Epithelial cell of esophagus (primary cell): ENCODE results near the gene CARHSP1.

Source experiments
- DNase-seq: peaks from one replicate; pipeline ENCODE4 v3.0.0; 2010; ENCODE audit warnings: low read depth
- H3K4me3 ChIP-seq: 2 replicates; pipeline ENCODE4 v1.5.1; 2011; ENCODE audit warnings: mild to moderate bottlenecking, low read length, control low read depth
- TF ChIP-seq, protein P1 (sequence below): IDR thresholded peaks from 2 replicates; pipeline ENCODE4 v1.5.1; 2011; ENCODE audit warnings: low read depth, mild to moderate bottlenecking, low read length, control low read depth, inconsistent platforms; ENCODE audit not compliant: insufficient read depth; ENCODE audit errors: missing control alignments

Gene CARHSP1

DNA sequence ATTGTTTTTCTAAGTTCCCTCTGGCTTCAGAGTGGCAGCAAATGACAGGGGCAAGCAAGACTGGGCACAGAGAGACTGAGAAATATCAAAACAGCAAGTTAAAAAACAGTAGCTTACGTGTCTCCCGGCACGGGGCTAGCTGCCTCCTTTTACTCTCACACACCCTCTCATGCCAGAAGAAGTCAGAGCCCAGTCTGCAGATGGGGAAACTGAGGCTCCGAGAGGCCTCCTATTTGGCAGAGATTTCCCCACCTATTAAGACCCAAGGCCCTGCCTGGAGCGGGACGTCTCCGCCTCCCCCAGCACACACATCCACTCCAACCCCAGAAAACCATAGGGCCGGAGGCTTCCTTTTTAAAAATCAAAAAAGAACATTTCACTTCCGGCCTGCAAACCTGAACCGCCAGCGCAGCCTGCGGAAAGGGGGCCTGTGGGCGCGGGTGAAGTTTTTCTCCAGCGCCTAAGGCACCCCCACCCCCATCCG, 832 bp downstream of the CARHSP1 start:
- no peak for DNase-seq
- TF ChIP-seq, protein P1, sequence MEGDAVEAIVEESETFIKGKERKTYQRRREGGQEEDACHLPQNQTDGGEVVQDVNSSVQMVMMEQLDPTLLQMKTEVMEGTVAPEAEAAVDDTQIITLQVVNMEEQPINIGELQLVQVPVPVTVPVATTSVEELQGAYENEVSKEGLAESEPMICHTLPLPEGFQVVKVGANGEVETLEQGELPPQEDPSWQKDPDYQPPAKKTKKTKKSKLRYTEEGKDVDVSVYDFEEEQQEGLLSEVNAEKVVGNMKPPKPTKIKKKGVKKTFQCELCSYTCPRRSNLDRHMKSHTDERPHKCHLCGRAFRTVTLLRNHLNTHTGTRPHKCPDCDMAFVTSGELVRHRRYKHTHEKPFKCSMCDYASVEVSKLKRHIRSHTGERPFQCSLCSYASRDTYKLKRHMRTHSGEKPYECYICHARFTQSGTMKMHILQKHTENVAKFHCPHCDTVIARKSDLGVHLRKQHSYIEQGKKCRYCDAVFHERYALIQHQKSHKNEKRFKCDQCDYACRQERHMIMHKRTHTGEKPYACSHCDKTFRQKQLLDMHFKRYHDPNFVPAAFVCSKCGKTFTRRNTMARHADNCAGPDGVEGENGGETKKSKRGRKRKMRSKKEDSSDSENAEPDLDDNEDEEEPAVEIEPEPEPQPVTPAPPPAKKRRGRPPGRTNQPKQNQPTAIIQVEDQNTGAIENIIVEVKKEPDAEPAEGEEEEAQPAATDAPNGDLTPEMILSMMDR: no peak
- peak overlapping the region; percentile 68 for H3K4me3 ChIP-seq

DNA sequence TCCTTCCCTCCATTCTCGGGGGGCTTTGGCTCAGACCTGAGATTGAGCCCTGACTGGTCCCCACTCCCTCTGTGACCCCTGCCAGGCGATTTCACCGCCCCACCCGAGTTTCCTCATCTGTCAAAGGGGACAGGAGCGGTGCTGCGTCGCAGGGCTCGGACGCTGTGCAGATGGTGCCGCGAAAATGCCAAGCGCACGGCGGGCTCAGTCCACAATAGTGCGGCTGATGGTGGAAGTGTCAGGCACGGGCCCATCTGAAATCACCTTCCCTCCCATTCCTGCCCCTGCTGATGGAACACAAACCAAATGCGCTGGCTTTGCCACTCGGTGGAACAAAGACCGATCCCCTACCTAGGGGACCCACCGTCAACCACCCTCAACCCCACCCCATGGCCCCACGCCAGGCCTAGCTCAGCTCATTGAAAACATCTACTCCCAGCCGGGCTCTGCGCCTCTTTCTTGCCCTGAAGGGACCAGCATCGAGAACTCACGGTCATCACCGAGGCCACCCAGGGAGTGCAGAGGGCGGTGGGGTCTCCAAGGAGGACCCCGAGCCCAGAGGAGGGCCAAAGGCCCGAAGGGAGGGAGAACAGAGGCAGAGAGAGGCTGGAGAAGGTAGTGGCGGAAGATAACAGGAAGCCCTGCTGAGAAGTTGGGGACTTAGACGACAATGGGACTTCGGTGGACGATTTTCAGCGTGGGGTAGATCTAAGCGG, 1.4 kb downstream of the CARHSP1 start:
- TF ChIP-seq, protein P1: no peak
- peak overlapping the region; percentile 68 for H3K4me3 ChIP-seq
- no peak for DNase-seq

DNA sequence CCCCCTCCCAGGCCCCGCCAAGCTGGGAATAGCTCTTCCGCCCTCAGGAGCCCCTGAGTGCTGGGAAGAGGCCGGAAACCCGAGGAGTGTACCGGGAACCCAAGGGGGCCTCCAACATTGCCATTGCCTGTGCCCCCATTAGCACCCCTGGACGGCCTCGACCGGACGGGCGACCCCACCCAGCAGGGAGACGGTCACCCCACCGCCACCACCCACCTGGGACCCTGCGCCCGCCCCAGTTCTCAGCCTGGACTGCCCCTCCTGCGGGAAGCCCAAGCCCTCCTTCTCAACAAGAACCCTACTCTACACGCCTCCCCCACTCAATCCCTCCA, 2.0 kb downstream of the CARHSP1 start:
- DNase-seq: no peak
- TF ChIP-seq, protein P1: no peak
- peak overlapping the region; percentile 68 for H3K4me3 ChIP-seq

DNA sequence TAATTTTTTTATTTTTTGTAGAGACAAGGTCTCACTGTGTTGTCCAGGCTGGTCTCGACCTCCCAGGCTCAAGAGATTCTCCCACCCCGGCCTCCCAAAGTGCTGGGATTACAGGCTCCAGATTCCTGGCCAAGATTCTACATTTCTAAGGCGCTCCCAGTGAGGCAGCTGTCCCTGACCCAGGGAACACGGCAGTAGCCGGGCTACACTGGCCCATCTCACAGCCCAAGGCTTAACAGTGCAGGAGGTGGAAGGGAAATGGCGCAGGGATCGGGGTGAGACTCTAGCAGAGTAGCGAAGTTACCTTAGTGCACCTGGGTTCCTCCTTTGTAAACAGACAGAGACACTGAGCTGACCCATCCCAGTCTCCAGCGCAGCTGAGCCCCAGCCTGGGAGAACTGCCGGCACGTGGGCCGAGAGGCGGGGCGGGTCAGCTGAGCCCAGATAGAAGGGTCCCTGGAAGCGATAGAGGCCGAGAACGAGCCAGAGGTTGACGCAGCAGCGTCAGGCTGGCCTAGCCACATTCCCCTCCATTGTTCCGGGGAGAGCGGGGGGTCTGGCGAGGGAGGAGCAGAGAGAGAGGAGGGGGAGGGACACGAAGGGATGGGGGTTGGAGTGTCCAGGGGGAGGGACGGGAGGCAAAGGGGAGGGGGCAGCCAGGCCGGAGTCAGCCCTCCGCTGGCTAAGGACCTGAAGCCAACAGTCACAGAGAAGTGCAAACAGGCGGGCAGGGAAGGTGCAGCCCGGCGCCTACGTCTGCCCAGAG, 2.5 kb downstream of the CARHSP1 start:
- TF ChIP-seq, protein P1: no peak
- peak overlapping the region; percentile 68 for H3K4me3 ChIP-seq
- no peak for DNase-seq

DNA sequence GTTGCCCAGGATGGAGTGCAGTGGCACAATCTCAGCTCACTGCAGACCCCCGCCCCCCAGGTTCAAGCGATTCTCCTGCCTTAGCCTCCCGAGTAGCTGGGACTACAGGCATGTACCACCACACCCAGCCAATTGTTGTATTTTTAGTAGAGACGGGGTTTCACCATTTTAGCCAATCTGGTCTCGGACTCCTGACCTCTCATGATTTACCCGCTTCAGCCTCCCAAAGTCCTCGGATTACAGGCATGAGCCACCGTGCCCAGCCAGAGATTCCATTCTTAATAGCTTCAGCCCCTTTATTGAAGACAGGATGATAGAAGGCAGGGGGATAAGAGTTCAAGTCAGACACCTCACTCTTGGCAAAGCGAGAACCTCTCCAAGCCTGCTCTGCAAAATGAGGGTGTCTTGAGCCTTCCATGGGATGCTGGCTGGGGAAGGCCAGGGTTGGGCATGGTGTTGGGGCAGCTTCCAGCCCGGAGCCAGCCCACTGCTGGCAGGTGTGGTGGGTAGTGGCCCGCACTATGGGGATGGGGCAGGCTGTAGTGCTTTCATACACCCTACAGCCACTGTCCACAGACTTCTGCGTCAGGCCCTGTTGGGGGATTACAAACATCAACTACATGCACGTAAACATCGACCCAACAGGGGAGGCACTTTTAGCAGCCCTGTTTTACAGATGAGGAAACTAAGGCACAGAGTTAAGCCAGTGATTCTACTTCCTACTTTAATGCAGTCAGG, 3.5 kb downstream of the CARHSP1 start:
- TF ChIP-seq, protein P1: no peak
- no peak for DNase-seq
- H3K4me3 ChIP-seq: no peak overlapping the region

DNA sequence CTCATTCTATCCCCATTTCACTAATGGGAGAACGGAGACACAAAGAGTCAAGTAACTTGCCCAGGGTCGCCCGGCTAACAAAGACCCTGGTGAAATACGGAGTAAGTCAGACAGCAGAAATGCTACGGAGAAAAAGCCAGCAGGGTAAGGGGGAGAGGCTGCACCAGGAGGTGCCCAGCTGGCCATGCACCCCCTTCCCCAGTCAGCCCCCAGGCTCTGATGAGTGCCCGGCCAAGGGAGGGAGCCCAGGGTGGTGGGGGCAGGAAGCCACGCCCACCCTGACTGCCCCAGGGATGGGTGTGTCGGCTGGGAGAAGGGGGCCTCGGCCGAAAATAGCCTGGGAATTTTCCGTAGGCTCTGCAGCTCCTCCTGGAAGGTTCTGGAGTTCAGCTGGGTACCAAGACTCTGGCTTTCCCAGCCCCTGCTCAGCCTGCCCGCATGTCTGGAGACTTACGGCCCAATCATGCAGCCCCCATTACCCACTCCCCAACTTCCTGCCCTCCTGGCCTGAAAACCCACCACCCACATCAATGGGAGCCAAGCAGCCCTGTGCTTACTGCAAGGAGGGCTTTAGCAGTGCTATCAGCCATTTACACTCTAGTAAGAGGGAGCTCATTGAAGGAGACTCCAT, 4.2 kb downstream of the CARHSP1 start:
- TF ChIP-seq, protein P1: no peak
- no peak for DNase-seq
- no peak overlapping the region for H3K4me3 ChIP-seq
